DOHH2 (cell line): ENCODE results near the gene SLC37A1.

Experiments used
- H3F3A ChIP-seq: fragments of 200-600 bp; sonication (generic), shearing (Covaris generic); 2 replicates; pipeline ENCODE4 v1.6.0; 2016; ENCODE audit warnings: antibody characterized with exemption, mild to moderate bottlenecking; ENCODE audit not compliant: control insufficient read depth, insufficient read depth
- H3K27ac ChIP-seq: fragments of 200-600 bp; sonication (generic); 2 replicates; pipeline ENCODE4 v1.5.1; 2014; ENCODE audit warnings: low read depth, mild to moderate bottlenecking, low read length, moderate library complexity
- H3K27me3 ChIP-seq: fragments of 200-600 bp; sonication (generic); 2 replicates; pipeline ENCODE4 v1.6.1; 2014; ENCODE audit warnings: mild to moderate bottlenecking, low read length, mixed read lengths; ENCODE audit not compliant: control insufficient read depth
- H3K36me3 ChIP-seq: fragments of 200-600 bp; sonication (generic); 2 replicates; pipeline ENCODE4 v1.6.1; 2014; ENCODE audit warnings: mild to moderate bottlenecking, low read length, moderate library complexity, mixed read lengths; ENCODE audit not compliant: control insufficient read depth
- H3K4me1 ChIP-seq: fragments of 200-600 bp; sonication (generic); 2 replicates; pipeline ENCODE4 v1.6.1; 2014; ENCODE audit warnings: mild to moderate bottlenecking, low read length, mixed read lengths; ENCODE audit not compliant: control insufficient read depth
- H3K4me2 ChIP-seq: fragments of 200-600 bp; sonication (generic); 2 replicates; pipeline ENCODE4 v1.6.0; 2014; ENCODE audit warnings: mild to moderate bottlenecking, low read length, moderate library complexity
- H3K4me3 ChIP-seq: fragments of 200-600 bp; sonication (generic); 2 replicates; pipeline ENCODE4 v1.5.1; 2014; ENCODE audit warnings: mild to moderate bottlenecking, low read length, mixed read lengths
- H3K79me2 ChIP-seq: fragments of 200-600 bp; sonication (generic); 2 replicates; pipeline ENCODE4 v1.6.1; 2014; ENCODE audit warnings: mild to moderate bottlenecking, low read length, mixed read lengths; ENCODE audit not compliant: control insufficient read depth
- H3K9me2 ChIP-seq: fragments of 200-600 bp; sonication (generic); replicated peaks from 2 replicates; pipeline ENCODE4 v1.6.1; 2014; ENCODE audit warnings: mild to moderate bottlenecking, low read length, mixed read lengths; ENCODE audit not compliant: control insufficient read depth
- H3K9me3 ChIP-seq: fragments of 200-600 bp; sonication (generic); 2 replicates; pipeline ENCODE4 v1.6.1; 2014; ENCODE audit warnings: antibody characterized with exemption, low read length, mixed read lengths; ENCODE audit not compliant: control insufficient read depth, insufficient read depth
- H4K20me1 ChIP-seq: fragments of 200-600 bp; sonication (generic); 2 replicates; pipeline ENCODE4 v1.6.0; 2014; ENCODE audit warnings: low read depth, mild to moderate bottlenecking, antibody characterized with exemption, low read length, moderate library complexity; ENCODE audit not compliant: control insufficient read depth, insufficient read depth
- CTCF ChIP-seq: fragments of 200-600 bp; sonication (generic); IDR thresholded peaks from one replicate; pipeline ENCODE4 v1.5.1; 2014; ENCODE audit warnings: antibody characterized with exemption, mild to moderate bottlenecking, low read depth, low read length; ENCODE audit not compliant: poor library complexity, severe bottlenecking
- EZH2phosphoT487 ChIP-seq: fragments of 200-600 bp; sonication (generic); IDR thresholded peaks from 2 replicates; pipeline ENCODE4 v1.6.1; 2017; ENCODE audit warnings: borderline replicate concordance, mild to moderate bottlenecking, antibody characterized with exemption, low read length, moderate library complexity, mixed read lengths

SLC37A1 gene

GRCh38 chr21:42558846-42559245, 45.2 kb downstream of the SLC37A1 start:
- peaks cover 96% of the 10 kb centered on the region for H3K4me1 ChIP-seq
- peak overlapping the region; percentile 96 for H3K4me2 ChIP-seq
- TF ChIP-seq EZH2phosphoT487 (no peak), CTCF (no peak)

GRCh38 chr21:42559326-42559725, 45.7 kb downstream of the SLC37A1 start:
- Histone ChIP-seq H3K9me2 (no peaks in the 10 kb centered on the region), H3K9me3 (no peaks in the 10 kb centered on the region), H3K27me3 (no peaks in the 10 kb centered on the region), H3K4me1 (peaks cover 96% of the 10 kb centered on the region), H3K36me3 (peaks cover 75% of the 10 kb centered on the region), H3F3A (peaks cover 25% of the 10 kb centered on the region), H3K27ac (no peak overlapping the region), H3K4me2 (peak overlapping the region; percentile 96), H3K4me3 (peak overlapping the region; percentile 88), H4K20me1 (no peaks in the 10 kb centered on the region), H3K79me2 (peaks cover 47% of the 10 kb centered on the region)
- TF ChIP-seq CTCF = peak; percentile 21
- TF ChIP-seq EZH2phosphoT487 = no peak

More at GRCh38 chr21:42558846-42559245, 45.2 kb downstream of the SLC37A1 start:
- Histone ChIP-seq H3K27me3 (no peaks in the 10 kb centered on the region), H3K79me2 (peaks cover 47% of the 10 kb centered on the region), H3K9me2 (no peaks in the 10 kb centered on the region), H4K20me1 (no peaks in the 10 kb centered on the region), H3K36me3 (peaks cover 71% of the 10 kb centered on the region), H3K4me3 (peak overlapping the region; percentile 88), H3K27ac (0 out of 2 replicates have a peak overlapping the region, but pooled peaks have one; percentile 60), H3K9me3 (no peaks in the 10 kb centered on the region), H3F3A (peaks cover 25% of the 10 kb centered on the region)

- TF ChIP-seq EZH2phosphoT487 (no peak), CTCF (no peak)
- no peaks in the 10 kb centered on the region for H4K20me1 ChIP-seq
- no peaks in the 10 kb centered on the region for H3K9me3 ChIP-seq
- H3K4me2 ChIP-seq = peak overlapping the region; percentile 96
- H3K9me2 ChIP-seq = no peaks in the 10 kb centered on the region
- peak overlapping the region; percentile 100 for H3K27ac ChIP-seq
- peaks cover 87% of the 10 kb centered on the region for H3K4me1 ChIP-seq
- H3F3A ChIP-seq = peaks cover 20% of the 10 kb centered on the region
- no peaks in the 10 kb centered on the region for H3K27me3 ChIP-seq
- H3K36me3 ChIP-seq = peaks cover 83% of the 10 kb centered on the region
- peak overlapping the region; percentile 88 for H3K4me3 ChIP-seq
- H3K79me2 ChIP-seq = peaks cover 47% of the 10 kb centered on the region
Observed at GRCh38 chr21:42560517-42561179, 47.0 kb downstream of the SLC37A1 start.
